HEK293 (cell line): ENCODE measurements around the gene DEPDC5.

Experiments used
- CTCF ChIP-seq: fragments of 450-650 bp; formaldehyde crosslinking; IDR thresholded peaks from 2 replicates; pipeline ENCODE4 v1.5.1; 2016; ENCODE audit warnings: missing biosample characterization, missing genetic modification characterization
- GLI4 ChIP-seq: fragments of 450-650 bp; formaldehyde crosslinking; IDR thresholded peaks from 2 replicates; pipeline ENCODE4 v1.5.1; 2016; ENCODE audit warnings: missing biosample characterization, missing genetic modification characterization
- HOXD13 ChIP-seq: sonication (generic); formaldehyde crosslinking; IDR thresholded peaks from 2 replicates; pipeline ENCODE4 v1.8.0; 2022; ENCODE audit warnings: missing genetic modification reagents, borderline replicate concordance
- ZNF10 ChIP-seq: fragments of 450-650 bp; formaldehyde crosslinking; IDR thresholded peaks from 2 replicates; pipeline ENCODE4 v1.5.1; 2017; ENCODE audit warnings: missing biosample characterization, missing genetic modification characterization
- ZNF132 ChIP-seq: fragments of 450-650 bp; formaldehyde crosslinking; IDR thresholded peaks from 2 replicates; pipeline ENCODE4 v1.5.1; 2017; ENCODE audit warnings: missing biosample characterization, missing genetic modification characterization, borderline replicate concordance
- ZNF416 ChIP-seq: fragments of 450-650 bp; formaldehyde crosslinking; IDR thresholded peaks from 2 replicates; pipeline ENCODE4 v1.5.1; 2016; ENCODE audit warnings: missing biosample characterization, missing genetic modification characterization
- ZNF561 ChIP-seq: fragments of 450-650 bp; IDR thresholded peaks from 2 replicates; pipeline ENCODE4 v1.5.1; 2018; ENCODE audit warnings: missing biosample characterization, missing genetic modification characterization, borderline replicate concordance

- TF ChIP-seq ZNF132 (no peak), CTCF (tag by site-specific recombination) (no peak), ZNF10 (tag by site-specific recombination) (no peak), ZNF561 (no peak), GLI4 (no peak), HOXD13 (CRISPR knock-in tag) (no peak), ZNF416 (no peak)
These were observed 68.7 kb downstream of the DEPDC5 start for GRCh38 chr22:31822523-31822922.
